K562 (cell line): ENCODE measurements around the gene FGF11. TPM values are rescaled to one million over a fixed set of nuclear protein-coding genes. Genes with fewer than 3 reads are reported as not detected.

ENCODE experiments used
- BHLHE40 ChIP-seq: IDR thresholded peaks from 2 replicates; pipeline ENCODE4 v1.6.1; 2011; ENCODE audit warnings: low read length, improper control_type of control experiment
- CBFA2T3 ChIP-seq: fragments of 450-650 bp; IDR thresholded peaks from 2 replicates; pipeline ENCODE4 v1.6.1; 2017
- CREB3L1 ChIP-seq: fragments of 450-650 bp; IDR thresholded peaks from 2 replicates; pipeline ENCODE4 v1.6.1; 2014; ENCODE audit warnings: low read depth, mild to moderate bottlenecking, moderate library complexity, borderline replicate concordance
- FIP1L1 ChIP-seq: fragments of 200-400 bp; formaldehyde crosslinking; IDR thresholded peaks from 2 replicates; pipeline ENCODE4 v1.6.1; 2018; ENCODE audit warnings: mild to moderate bottlenecking, low read depth, low read length; ENCODE audit not compliant: poor library complexity, severe bottlenecking
- FOXP1 ChIP-seq: sonication (generic); formaldehyde crosslinking; IDR thresholded peaks from 2 replicates; pipeline ENCODE4 v1.8.0; 2022; ENCODE audit warnings: mild to moderate bottlenecking, missing genetic modification reagents
- HDAC3 ChIP-seq: fragments of 450-650 bp; IDR thresholded peaks from 2 replicates; pipeline ENCODE4 v1.6.1; 2018; ENCODE audit warnings: borderline replicate concordance, mild to moderate bottlenecking, moderate library complexity; ENCODE audit not compliant: partially characterized antibody
- KLF13 ChIP-seq: fragments of 450-650 bp; IDR thresholded peaks from 2 replicates; pipeline ENCODE4 v1.6.1; 2016; ENCODE audit warnings: missing genetic modification characterization, low read depth, mild to moderate bottlenecking, missing compliant biosample characterization, moderate library complexity, borderline replicate concordance
- MAZ ChIP-seq, 2 experiments: fragments of 450-650 bp in 1 of 2; sonication (generic) in 1 of 2; formaldehyde crosslinking; IDR thresholded peaks in 1 of 2; conservative IDR thresholded peaks in 1 of 2; 2 replicates each; pipeline versions ENCODE4 v1.4.0 to v1.5.0; 2020; ENCODE audit warnings: mild to moderate bottlenecking in 1 of 2, missing genetic modification reagents in 1 of 2
- MLLT1 ChIP-seq, 2 experiments: fragments of 450-650 bp; IDR thresholded peaks; 2 replicates each; pipeline ENCODE4 v1.6.1; 2016
- NR2C1 ChIP-seq, 2 experiments: fragments of 450-650 bp; IDR thresholded peaks; 2 replicates each; pipeline ENCODE4 v1.6.1; 2017; ENCODE audit warnings: mild to moderate bottlenecking in 2 of 2, antibody characterized with exemption in 1 of 2, inconsistent platforms in 1 of 2, missing compliant biosample characterization in 1 of 2, missing genetic modification characterization in 1 of 2
- TAF1 ChIP-seq: IDR thresholded peaks from 2 replicates; pipeline ENCODE4 v1.6.1; 2011; ENCODE audit warnings: mild to moderate bottlenecking, low read length, moderate library complexity; ENCODE audit not compliant: insufficient read depth, control insufficient read depth, severe bottlenecking; ENCODE audit errors: extremely low read depth
- TOE1 ChIP-seq, 2 experiments: fragments of 450-650 bp in 1 of 2; sonication (generic) in 1 of 2; formaldehyde crosslinking in 1 of 2; IDR thresholded peaks; 2 replicates each; pipeline versions ENCODE4 v1.7.1 to v1.8.0; 2016 to 2022; ENCODE audit warnings: borderline replicate concordance in 2 of 2, mild to moderate bottlenecking in 2 of 2, antibody characterized with exemption in 1 of 2, inconsistent platforms in 1 of 2, low read depth in 1 of 2, missing genetic modification reagents in 1 of 2, moderate library complexity in 1 of 2
- ZNF224 ChIP-seq: sonication (generic); formaldehyde crosslinking; IDR thresholded peaks from 2 replicates; pipeline ENCODE4 v1.8.0; 2022; ENCODE audit warnings: mild to moderate bottlenecking, missing genetic modification reagents
- ZNF274 ChIP-seq: IDR thresholded peaks from 2 replicates; pipeline ENCODE4 v1.6.1; 2011; ENCODE audit warnings: low read depth, mild to moderate bottlenecking, low read length, moderate library complexity, borderline replicate concordance
- ZNF395 ChIP-seq: fragments of 200-800 bp; sonication (Bioruptor generic); IDR thresholded peaks from 2 replicates; pipeline ENCODE4 v1.6.1; 2017; ENCODE audit warnings: missing genetic modification characterization, missing compliant biosample characterization
- ZNF507 ChIP-seq: conservative IDR thresholded peaks from 2 replicates; pipeline ENCODE4 v1.6.1; 2017; ENCODE audit warnings: missing genetic modification characterization, missing compliant biosample characterization
- ZNF740 ChIP-seq, 3 experiments: fragments of 200-800 bp in 1 of 3; sonication (Bioruptor generic) in 1 of 3; sonication (generic) in 1 of 3; formaldehyde crosslinking in 1 of 3; IDR thresholded peaks; 2 replicates each; pipeline versions ENCODE4 v1.6.1 to v1.8.0; 2016 to 2022; ENCODE audit warnings: mild to moderate bottlenecking in 2 of 3, missing compliant biosample characterization in 2 of 3, missing genetic modification characterization in 2 of 3, missing genetic modification reagents in 1 of 3
- polyA plus RNA-seq, 8 experiments: library from polyadenylated mRNA; depleted of rRNA in 4 of 8; stranded (reverse) in 5 of 8; unstranded in 3 of 8; fragments of >200 nt; fragmentation: Nextera tagmentation in 2 of 8; fragmentation: Illumina TruSeq in 1 of 8; extraction: Ambion mirVana in 2 of 8; extraction: Trizol in 1 of 8; gene quantifications; 2 replicates each; pipeline versions ENCODE4 v1.2.1 to v1.2.3, GENCODE V29; 2011 to 2014; ENCODE audit warnings: inconsistent platforms in 1 of 8, missing spikeins in 1 of 8
- total RNA-seq, 7 experiments: library from RNA; depleted of rRNA in 6 of 7; stranded (reverse); fragments of >200 nt in 6 of 7; fragmentation: Illumina TruSeq in 2 of 7; extraction: Trizol in 2 of 7; gene quantifications; 2 replicates each; pipeline versions ENCODE4 v1.2.1 to v1.2.3, GENCODE V29; 2011 to 2021; ENCODE audit warnings: low replicate concordance in 1 of 7

Gene FGF11
- total and polyA plus RNA-seq, 9 of the 15 experiments (the other 6 are each of a cell fraction or from before 2014, with no cell fraction given), result 1.2 to 7.5 (median 3.0) TPM

- peak; percentile 67; the same call in 1 of the 2 replicates for TF ChIP-seq TOE1 (IDR thresholded peaks at IDR 0.05; ENCODE audit: borderline replicate concordance)
- no peak for TF ChIP-seq TOE1 (CRISPR knock-in tag; IDR thresholded peaks at IDR 0.05; ENCODE audit: borderline replicate concordance, low read depth)
- 0 out of 2 replicates have a peak, but pooled peaks have one; percentile 12 for TF ChIP-seq KLF13
- TF ChIP-seq MAZ (CRISPR knock-in tag; conservative IDR thresholded peaks at IDR 0.05 in 1 of 2, IDR thresholded peaks at IDR 0.05 in 1 of 2), result peak; percentile 95 to 96
- peak; percentile 32 for TF ChIP-seq CBFA2T3
- TF ChIP-seq ZNF395 (CRISPR knock-in tag), result 0 out of 2 replicates have a peak, but pooled peaks have one; percentile 55
- peak; percentile 18 for TF ChIP-seq FIP1L1
- TF ChIP-seq ZNF274, result no peak
- TF ChIP-seq ZNF507 (tag), result no peak
- TF ChIP-seq FOXP1 (CRISPR knock-in tag), result no peak
- no peak for TF ChIP-seq HDAC3
- no peak for TF ChIP-seq ZNF224
- TF ChIP-seq BHLHE40, result peak; percentile 68
- TF ChIP-seq NR2C1 (IDR thresholded peaks at IDR 0.05), result 0 out of 2 replicates have a peak, but pooled peaks have one; percentile 15
- 0 out of 2 replicates have a peak, but pooled peaks have one; percentile 24 for TF ChIP-seq NR2C1 (tag; IDR thresholded peaks at IDR 0.05)
- TF ChIP-seq TAF1, result peak; percentile 33
- peak; percentile 72 for TF ChIP-seq CREB3L1
- peak; percentile 30 to 46; a peak in 2 of 4 replicates for TF ChIP-seq MLLT1 (IDR thresholded peaks at IDR 0.05)
- TF ChIP-seq ZNF740 (CRISPR knock-in tag; IDR thresholded peaks at IDR 0.05), result peak; percentile 97
- TF ChIP-seq ZNF740 (tag; IDR thresholded peaks at IDR 0.05), result peak in 1 of 2 experiments; percentile 88; a peak in 2 of 4 replicates
Observed at GRCh38 chr17:7483255-7484066, 44.1 kb downstream of the FGF11 start (continued).
